ENCODE data around the gene VDAC1.

The VDAC1 gene

DNA sequence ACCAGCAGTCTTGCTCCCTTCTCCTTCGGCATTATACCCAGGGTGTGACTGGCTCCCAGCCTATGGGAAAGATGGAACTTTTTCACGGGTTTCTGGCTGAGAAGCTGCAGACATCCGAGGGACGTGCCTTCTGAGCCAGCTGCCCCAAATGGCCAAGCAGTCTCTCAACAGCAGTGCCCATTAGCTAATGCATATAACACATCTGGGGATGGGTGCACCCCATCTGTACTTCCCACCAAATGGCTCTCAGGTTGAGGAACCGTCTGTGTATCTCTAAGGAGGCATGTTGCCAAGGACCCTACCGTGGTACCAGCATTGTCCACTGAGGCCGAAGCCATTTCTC lies 61.3 kb downstream of the VDAC1 start:
- Histone ChIP-seq H4K20me1 (ENCODE audit: insufficient read depth, low read length) (no peaks in the 10 kb centered on the region), H3K4me2 (ENCODE audit: insufficient read depth, low read length) (no peak overlapping the region), H3K9ac (ENCODE audit: low read depth, low read length) (no peak overlapping the region), H3K36me3 (ENCODE audit: insufficient read depth, low read length) (no peaks in the 10 kb centered on the region), H3K79me2 (ENCODE audit: insufficient read depth, low read length) (no peaks in the 10 kb centered on the region), H3K27me3 (ENCODE audit: insufficient read depth, low read length, poor library complexity) (peaks cover 10% of the 10 kb centered on the region), H3K27ac (ENCODE audit: low read length) (no peak overlapping the region), H3K9me3 (ENCODE audit: insufficient read depth, low read length, severe bottlenecking) (no peaks in the 10 kb centered on the region), H3K4me1 (ENCODE audit: insufficient read depth, low read length) (no peaks in the 10 kb centered on the region), H2AFZ (ENCODE audit: low read depth, low read length) (no peak overlapping the region), H3K4me3 (ENCODE audit: low read depth in 1 of 2, low read length in 2 of 2) (no peak overlapping the region)
- DNase-seq (no peak), ATAC-seq (ENCODE audit: insufficient read depth, low read depth) (no peak)
- TF ChIP-seq CTCF (IDR thresholded peaks at IDR 0.05; ENCODE audit: borderline replicate concordance, extremely low read depth, low read length, poor library complexity, severe bottlenecking): no peak
- TF ChIP-seq EZH2 (IDR thresholded peaks at IDR 0.05; ENCODE audit: borderline replicate concordance, low read depth, low read length, severe bottlenecking): no peak

GRCh38 chr5:133942614-133943474 lies 61.9 kb downstream of the VDAC1 start:
- no peak overlapping the region for H3K27ac ChIP-seq (ENCODE audit: low read length)
- TF ChIP-seq EZH2 (IDR thresholded peaks at IDR 0.05; ENCODE audit: borderline replicate concordance, low read depth, low read length, severe bottlenecking): no peak
- no peak for TF ChIP-seq CTCF (IDR thresholded peaks at IDR 0.05; ENCODE audit: borderline replicate concordance, extremely low read depth, low read length, poor library complexity, severe bottlenecking)
- no peak overlapping the region for H3K9ac ChIP-seq (ENCODE audit: low read depth, low read length)
- H4K20me1 ChIP-seq (ENCODE audit: insufficient read depth, low read length): no peaks in the 10 kb centered on the region
- H2AFZ ChIP-seq (ENCODE audit: low read depth, low read length): no peak overlapping the region
- no peaks in the 10 kb centered on the region for H3K79me2 ChIP-seq (ENCODE audit: insufficient read depth, low read length)
- no peak overlapping the region for H3K4me3 ChIP-seq (ENCODE audit: low read depth in 1 of 2, low read length in 2 of 2)
- peaks cover 12% of the 10 kb centered on the region for H3K27me3 ChIP-seq (ENCODE audit: insufficient read depth, low read length, poor library complexity)
- H3K9me3 ChIP-seq (ENCODE audit: insufficient read depth, low read length, severe bottlenecking): no peaks in the 10 kb centered on the region
- H3K36me3 ChIP-seq (ENCODE audit: insufficient read depth, low read length): no peaks in the 10 kb centered on the region
- H3K4me2 ChIP-seq (ENCODE audit: insufficient read depth, low read length): no peak overlapping the region
- DNase-seq (no peak), ATAC-seq (ENCODE audit: insufficient read depth, low read depth) (no peak)
- H3K4me1 ChIP-seq (ENCODE audit: insufficient read depth, low read length): no peaks in the 10 kb centered on the region

DNA sequence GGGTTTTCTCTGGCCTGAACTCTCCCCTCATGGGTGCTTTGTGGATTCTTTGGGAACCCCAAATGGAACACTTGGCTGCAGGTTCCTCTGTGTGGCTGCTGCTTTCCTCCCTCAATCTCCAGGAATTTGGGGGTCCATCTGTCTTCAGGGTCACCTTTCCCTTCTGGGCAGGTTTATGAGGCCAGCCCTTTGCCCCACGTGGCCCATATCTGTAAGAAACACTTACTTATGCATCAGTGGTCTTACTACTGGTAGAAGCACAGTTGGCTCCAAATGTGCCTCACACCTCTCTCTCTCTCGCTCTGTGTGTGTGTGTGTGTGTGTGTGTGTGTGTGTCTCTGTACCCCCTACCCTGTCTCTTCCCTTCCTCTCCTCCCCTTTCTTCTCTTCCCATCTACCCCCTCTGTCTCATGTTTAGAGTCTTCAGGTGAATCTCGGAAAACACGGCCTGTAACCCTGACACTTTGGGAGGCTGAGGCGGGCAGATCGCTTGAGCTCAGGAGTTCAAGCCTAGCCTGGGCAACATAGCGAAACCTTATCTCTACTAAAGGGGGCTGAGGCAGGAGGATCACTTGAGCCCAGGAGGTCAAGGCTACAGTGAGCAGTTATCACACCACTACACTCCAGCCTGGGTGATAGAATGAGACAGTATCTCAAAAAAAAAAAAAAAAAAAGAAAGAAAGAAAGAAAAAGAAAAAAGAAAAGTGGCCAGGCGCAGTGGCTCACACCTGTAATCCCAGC lies 63.1 kb downstream of the VDAC1 start:
- Histone ChIP-seq H3K4me2 (ENCODE audit: insufficient read depth, low read length) (no peak overlapping the region), H2AFZ (ENCODE audit: low read depth, low read length) (no peak overlapping the region)
- ATAC-seq (ENCODE audit: insufficient read depth, low read depth): no peak

More for the DNA sequence above, 63.1 kb downstream of the VDAC1 start:
- H3K36me3 ChIP-seq (ENCODE audit: insufficient read depth, low read length): no peaks in the 10 kb centered on the region
- H3K4me1 ChIP-seq (ENCODE audit: insufficient read depth, low read length): no peaks in the 10 kb centered on the region
- H4K20me1 ChIP-seq (ENCODE audit: insufficient read depth, low read length): no peaks in the 10 kb centered on the region
- TF ChIP-seq EZH2 (IDR thresholded peaks at IDR 0.05; ENCODE audit: borderline replicate concordance, low read depth, low read length, severe bottlenecking) (no peak), CTCF (IDR thresholded peaks at IDR 0.05; ENCODE audit: borderline replicate concordance, extremely low read depth, low read length, poor library complexity, severe bottlenecking) (no peak)
- H3K4me3 ChIP-seq (ENCODE audit: low read depth in 1 of 2, low read length in 2 of 2): no peak overlapping the region
- peaks cover 6% of the 10 kb centered on the region for H3K27me3 ChIP-seq (ENCODE audit: insufficient read depth, low read length, poor library complexity)
- H3K9ac ChIP-seq (ENCODE audit: low read depth, low read length): no peak overlapping the region
- DNase-seq: no peak
- no peaks in the 10 kb centered on the region for H3K9me3 ChIP-seq (ENCODE audit: insufficient read depth, low read length, severe bottlenecking)
- H3K79me2 ChIP-seq (ENCODE audit: insufficient read depth, low read length): no peaks in the 10 kb centered on the region
- H3K27ac ChIP-seq (ENCODE audit: low read length): no peak overlapping the region
